HG03439 (cell line): ENCODE measurements around the gene BEST3.

Experiments used
- ATAC-seq: cut with Tn5 transposase; IDR thresholded peaks from one replicate; pipeline ENCODE4 v1.9.1; 2021; ENCODE audit warnings: mild to moderate bottlenecking, moderate library complexity; ENCODE audit not compliant: unreplicated experiment

The BEST3 gene

DNA sequence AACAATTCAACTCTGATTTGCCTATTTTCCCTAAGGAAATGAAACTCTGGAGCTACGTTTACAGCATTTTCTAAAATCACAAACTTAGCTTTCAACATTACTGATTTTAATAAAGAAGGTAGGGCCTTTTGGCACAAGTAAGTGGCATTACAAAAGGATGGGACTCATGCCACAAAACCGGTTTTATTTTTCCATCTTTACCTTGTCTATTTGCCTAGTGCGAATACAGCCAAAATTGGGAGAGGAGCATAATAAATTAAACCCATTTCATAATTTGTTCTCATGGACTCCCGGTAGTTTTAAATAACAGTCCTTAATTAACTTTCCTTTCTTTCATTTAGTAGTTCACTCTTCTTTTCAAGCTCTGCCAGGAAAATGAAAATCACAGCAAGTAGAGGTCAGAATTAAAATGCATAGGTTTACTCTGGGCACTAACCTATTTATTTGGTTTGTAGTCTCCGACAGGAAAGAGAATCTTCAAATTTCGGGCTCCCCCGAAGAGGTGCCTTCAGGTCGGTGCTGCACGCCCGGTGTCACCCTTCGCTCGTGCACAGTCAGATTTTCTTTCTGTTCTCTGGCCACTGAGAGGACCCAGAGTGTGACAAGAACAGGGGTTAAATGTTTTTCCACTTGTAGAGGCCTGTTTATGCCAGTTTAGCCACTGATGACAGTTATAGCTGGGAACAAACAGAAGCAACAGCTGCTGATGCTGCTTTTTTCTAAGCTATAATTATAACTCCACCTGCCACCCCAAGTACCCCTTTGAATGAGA, at the start of gene BEST3:
Gene BEST3, minus strand, starts transcription at position 535 of the 772 bp plus-strand sequence. CDS start 1,505 bp downstream, outside the sequence.
- ATAC-seq, result no peak

DNA sequence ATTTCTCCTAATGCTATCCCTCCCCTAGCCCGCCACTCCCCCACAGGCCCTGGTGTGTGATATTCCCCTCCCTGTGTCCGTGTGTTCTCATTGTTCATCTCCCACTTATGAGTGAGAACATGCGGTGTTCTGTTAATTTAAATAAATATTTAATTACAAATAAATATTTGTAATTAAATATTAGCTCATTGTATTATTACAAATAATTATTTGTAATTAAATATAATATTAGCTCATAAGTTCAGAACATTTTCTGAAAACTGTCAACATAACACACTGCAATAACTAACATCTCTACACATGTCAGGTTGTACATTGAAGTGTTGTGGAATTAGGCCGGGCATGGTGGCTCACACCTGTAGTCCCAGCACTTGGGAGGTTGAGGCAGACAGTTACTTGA, 45.0 kb upstream of the BEST3 start:
- no peak for ATAC-seq

DNA sequence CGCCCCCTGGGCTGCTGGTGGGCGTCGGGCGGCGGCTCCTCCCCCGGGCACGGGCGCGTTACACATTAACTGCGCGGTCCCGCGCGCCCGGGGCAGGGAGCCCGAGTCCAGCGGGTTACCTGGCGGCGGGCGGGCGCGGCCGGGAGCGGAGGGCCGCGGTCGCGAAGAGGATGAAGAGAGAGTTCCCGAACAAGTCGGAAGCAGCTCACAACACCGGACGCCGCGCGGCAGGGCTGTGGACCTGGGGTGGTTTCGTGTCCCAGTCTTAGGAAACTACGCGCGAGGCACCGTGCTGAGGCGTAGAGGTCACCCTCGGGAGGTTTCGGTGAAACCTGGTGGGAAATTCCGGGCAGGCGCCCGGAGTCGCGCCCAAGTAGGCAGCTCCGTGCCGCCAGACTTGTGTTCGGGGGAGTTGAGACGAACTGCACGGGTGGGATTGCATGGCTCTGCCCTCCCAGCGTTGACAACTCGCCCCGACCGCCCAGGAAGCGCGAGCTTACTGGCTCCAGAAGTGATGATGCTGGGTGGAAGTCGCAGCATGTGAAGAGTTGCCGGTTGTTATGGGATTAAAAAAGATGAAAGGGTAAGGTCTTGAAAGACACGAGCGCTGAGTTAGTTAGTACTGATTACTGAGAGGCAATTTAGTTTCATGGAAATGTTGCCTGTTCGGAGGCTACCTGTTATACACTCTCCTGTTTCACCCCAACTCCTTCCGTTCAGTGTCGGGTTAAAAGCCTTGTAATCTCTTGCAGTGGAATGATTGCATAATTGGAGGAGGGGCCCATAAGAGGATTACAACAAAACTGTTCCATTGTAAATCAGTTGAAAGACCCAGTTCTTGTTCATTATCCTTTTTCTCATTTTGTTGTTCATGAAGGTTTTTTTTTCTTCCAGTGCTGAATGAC, 40.4 kb upstream of the BEST3 start:
- peak; percentile 43 for ATAC-seq

DNA sequence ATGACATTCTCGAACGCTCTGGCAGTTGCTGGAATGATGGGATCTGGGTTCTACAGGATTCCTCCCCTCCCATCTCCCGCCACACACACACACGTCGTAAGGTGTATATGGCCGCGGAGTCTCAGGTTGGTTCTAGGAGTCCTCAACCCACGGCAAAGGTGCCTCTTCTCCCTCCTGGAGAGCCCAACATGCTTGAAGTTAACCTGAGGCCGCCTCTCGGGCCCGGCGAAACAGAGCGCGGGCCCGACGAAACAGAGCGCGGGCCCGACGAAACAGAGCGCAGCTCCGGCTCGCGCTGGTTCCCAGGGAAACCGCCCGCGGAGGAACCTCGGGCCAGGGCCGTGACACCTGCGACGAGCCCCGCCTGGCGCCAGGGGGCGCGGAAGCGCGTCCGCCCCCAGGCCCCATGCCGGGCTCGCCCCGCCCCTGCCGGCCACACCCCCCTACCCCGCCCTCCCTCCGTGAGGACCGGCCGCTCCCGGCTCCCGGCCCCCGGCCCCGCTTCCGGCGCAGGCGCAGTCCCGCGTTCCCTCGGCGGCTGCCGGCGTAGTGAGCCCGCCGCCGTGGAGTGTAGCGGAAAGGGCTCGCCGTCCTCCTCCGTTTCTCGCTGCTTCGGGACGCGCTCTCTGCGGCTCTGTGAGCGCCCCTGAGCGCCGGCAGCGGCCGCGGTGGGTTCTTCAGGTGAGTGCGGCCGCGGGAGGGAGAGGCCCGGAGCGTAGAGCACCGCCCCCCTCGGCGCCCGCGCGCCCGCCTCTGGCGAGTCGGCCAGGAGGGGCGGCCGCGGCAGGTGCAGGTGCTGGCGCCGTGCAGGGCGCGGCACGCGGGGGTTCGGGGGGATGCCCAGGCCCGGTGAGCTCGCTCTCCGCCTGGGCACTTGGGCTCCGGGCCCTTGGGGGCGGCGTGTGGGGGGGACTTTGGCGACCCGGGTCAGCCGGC, 39.5 kb upstream of the BEST3 start, which contains the start of gene RAB3IP:
Gene RAB3IP, plus strand, starts transcription at position 510 of the 936 bp plus-strand sequence. CDS start 16,549 bp downstream, outside the sequence.
- ATAC-seq, result peak; percentile 83

DNA sequence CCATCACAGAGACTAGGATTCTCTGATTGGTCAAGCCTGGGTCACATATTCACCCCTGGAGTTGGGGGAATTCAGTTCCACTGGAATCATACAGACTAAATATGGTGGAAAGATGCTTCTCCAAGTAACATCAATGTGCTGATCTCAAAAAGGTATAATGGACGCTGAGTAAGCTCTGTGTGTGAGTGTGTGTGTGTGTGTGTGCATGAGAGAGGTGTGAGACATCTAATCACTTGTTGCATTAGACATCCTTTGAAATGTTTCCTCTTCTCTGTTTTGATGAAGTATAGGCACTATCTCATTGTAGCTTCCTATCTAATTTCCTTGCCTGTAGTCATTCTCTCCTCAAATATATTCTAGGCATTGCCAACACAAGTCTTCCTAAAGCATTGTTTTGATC, 34.5 kb upstream of the BEST3 start:
- ATAC-seq, result no peak

DNA sequence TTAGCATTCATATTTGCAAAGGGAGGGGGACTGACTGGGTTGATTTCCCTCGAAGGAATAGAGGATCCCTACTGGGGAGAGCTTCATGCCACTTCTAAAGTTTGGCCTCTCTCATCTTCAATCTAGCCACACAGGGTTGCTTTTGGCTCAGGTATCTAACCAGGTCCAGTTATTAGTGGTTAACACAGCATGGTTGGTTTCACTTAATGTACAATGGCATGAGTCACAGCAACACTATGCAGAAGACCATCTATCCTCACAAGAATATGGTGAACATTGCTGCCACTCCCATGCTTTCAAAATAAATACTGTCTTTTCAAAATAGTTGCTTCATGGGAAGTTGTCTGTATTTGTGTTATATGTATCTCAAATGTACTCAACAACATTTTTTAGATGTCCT, 33.0 kb upstream of the BEST3 start:
- no peak for ATAC-seq

DNA sequence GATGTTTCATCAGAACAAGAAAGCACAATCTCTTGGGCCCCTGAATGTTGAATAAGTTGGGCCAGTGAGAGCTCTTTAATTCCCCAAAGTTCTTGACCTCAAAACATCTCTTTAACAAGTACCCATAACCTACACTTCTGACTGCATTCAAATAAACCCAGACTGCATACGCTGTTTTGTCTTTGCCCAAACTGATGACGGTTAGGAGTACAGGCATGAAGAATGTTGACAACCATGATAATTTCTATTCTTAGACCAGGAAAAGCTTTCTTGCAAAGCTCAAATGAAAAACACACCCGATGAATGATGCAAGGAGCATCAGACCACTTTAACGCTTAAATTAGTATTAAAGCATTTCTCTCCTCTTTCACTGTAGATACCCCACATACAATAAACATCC, 27.8 kb upstream of the BEST3 start:
- ATAC-seq, result no peak

DNA sequence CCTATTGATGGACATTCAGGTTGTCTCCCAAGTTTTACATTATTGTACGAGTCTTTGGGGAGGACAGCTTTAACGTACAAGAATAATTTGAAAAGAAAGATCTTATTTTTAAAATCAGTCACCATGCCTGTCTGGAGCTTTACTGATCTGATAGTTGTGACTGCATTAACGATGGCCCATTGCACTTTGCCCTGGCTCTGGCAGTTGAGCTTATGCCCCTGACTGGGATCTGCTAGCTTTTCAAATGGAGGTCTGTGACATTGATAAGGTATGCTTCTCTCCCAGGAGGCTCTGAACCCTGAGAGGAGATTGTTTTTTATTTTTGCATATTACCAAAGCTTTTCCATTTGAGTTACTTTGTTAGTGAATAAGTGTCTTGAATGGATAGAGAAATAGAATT, 21.6 kb upstream of the BEST3 start:
- ATAC-seq, result no peak

DNA sequence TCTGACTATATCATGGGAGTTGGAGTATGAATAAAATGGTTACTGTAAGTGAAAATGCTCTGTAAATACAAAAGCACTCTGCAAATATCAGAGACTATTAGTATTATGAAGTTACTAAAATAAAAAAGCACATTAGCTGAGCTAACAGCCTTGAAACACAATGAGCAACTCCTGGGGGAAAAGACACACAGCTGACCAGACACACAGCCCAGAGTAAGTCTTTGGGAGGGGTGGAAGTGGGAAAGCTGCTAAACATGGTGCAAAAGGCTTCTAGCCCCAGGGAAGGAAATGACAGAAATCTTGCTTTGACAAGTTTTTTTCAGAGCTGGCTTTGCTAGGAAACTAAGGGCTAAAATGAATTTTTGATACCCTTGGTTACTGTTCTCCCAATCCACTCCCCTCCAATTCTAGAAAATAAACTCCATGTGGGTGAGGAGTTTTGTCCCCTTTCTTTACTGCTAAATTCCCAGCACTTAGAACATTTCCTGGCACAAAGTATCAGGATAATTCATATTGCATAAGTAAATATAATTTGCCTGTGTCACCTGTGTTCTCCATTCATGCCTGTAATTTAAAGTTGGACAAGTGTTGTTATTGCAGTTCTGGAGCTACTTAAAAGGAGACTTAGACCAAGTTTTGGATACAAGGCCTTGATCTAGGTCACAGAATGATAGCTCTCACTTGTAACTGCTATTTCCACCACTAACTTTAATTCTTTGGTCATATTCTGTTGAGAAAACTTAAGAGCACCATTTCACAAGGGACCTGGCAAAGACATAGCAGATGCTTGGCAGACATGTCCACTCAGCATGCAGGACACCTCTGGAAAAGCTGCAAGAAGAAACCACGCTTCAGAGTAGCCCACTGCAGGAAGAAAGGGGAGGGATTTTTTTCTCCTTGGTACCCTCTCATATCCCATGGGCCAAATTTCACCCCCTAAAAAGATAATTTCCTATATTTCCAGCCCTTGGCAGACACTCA, 20.5 kb upstream of the BEST3 start:
- ATAC-seq, result no peak

DNA sequence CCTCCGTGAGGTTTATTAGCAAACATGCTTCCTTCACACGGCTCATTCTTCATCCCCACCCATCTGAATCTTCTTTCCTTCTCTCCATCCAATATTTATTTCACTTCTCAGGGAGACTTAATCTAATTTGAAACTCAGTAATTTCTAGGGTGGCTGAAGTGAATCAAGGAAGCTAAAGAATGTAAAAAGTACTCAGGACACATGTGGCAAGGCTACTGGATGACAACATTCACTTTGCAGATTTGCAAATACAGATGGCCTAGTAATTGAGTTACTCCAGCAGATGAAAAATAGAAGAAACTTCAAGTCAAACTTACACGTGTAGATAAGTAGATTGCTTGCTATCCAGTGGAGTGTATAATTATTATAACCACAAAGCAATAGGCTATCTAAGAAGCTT, 15.4 kb upstream of the BEST3 start:
- no peak for ATAC-seq

DNA sequence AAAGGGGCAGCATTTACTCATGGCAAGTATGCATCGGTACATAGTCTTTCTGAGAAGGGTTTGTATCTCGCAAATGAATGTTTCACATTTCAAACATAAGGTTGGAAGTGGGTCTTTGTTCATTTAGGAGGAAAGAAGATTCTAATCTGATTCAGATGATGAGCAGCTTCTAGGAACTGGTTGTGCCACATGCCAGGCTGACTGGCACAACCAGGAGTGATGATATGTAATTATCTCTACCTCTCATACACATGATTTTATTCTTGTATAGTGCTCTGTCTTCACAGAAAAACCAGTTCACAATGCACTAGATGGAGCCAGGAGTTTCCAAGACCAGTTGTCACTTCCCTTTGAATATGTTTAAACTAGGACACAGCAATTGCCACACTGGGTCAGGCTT, 13.7 kb upstream of the BEST3 start:
- ATAC-seq, result no peak

DNA sequence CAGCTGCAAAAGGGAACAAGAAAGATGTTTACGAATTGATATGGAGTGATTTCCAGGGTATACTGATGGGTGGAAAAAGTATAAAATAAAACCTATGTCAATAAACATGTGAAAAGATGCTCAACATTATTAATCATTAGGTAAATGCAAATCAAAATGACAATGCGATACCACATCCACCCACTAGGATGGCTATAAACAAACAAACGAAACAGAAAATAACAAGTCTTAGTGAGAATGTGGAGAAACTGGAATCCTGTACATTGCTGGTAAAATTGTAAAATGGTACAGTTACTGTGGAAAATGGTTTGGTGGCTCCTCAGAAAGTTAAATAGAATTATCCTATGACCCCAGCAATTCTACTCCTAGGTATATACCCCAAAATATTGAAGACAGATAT, 9.5 kb upstream of the BEST3 start:
- ATAC-seq, result no peak

DNA sequence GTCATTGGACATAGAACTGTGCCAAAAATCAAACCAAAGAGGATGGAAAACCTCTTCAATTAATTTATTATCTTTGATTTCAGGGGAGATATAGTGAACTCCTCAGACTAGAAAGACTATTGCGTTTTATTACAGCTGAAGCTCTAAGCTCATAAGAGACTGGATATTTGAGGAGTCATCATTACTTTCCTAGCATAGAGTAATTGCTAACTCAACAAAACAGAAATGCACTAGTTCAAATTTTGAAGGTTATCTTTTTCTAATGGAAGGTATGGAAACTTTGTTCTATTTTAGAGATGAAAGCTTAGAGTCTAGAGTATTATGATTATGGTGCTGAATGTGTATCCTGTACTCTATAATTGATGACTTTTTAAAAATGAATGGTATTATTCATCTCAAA, 5.3 kb upstream of the BEST3 start:
- ATAC-seq, result no peak

DNA sequence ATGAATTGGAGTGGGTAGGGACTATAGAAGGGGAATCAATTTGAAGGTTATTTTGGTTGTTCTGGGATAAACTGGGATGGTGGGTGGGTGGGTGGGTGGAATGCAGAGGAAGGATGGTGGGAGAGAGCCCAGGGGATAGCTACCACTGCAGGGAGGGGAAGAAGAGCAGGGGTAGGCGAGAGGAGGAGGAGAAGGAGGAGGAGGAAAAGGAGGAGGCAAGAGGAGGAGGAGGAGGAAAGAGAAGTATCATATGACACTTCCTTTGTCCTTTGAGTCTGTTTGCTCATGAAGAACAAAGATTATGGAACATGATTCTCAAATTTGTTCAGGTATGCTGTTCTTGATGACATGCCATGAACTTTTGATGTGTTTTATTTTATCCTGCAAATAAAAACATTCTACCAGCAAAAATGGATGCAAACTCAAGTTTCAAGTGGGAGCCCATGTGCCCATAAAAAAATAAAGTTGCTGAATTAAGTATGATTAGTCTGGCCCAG, 4.1 kb upstream of the BEST3 start:
- no peak for ATAC-seq

DNA sequence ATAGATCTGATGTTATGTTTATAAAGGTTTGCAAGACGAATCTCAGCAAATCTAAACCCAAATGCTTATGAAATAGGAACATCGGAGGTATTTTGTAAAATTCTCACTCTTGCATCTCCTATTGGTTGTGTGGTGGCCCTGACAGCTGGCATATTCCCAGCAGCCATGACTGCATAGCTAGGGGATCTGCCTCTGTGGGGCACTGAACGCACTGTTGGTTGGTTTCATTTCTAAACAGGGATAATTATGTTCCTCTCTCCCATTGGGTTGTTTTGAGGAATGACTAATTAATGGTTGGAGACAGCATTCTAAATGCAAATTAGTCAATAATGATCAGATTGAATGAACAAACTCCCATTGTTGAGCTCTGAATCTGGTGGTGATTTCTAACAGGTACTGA, 2.7 kb upstream of the BEST3 start:
- ATAC-seq, result no peak

DNA sequence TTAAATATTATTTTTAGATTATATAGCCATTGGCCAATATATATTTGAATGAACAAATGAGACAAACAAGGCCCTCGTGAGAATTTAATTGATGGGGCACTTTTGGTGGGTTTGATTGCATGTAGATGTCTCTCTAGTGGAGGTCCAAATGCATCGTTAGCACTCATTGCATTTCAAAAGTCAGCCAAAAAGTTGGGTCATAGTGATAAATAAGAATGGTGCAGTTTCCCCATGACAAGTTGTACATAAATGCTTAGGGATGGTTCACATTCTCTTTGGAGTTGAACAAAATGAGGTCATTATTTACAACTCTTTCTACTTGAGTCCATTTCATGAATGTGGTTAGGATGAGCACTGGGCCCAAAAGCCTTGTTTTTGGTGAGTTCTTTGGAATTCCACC, 1.0 kb downstream of the BEST3 start:
- no peak for ATAC-seq

DNA sequence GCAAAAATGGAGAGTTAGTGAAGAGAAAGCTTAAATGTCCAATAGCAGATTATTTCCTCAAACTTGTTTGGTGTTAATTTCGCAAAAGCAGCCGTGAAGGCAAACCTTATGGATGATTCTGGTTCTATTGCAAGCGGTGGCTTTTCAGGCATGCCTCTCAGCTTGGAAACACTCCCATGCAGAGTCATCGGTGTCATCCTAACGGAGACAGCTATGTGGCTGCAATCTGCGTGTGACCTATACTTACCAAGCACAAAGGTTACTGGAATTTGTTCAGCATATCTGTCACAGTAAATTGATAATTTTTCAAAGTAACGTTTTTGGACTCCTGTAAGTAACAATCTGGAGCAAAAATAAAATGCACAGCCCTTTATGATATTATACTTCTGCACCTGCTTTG, 5.0 kb downstream of the BEST3 start:
- ATAC-seq, result no peak

DNA sequence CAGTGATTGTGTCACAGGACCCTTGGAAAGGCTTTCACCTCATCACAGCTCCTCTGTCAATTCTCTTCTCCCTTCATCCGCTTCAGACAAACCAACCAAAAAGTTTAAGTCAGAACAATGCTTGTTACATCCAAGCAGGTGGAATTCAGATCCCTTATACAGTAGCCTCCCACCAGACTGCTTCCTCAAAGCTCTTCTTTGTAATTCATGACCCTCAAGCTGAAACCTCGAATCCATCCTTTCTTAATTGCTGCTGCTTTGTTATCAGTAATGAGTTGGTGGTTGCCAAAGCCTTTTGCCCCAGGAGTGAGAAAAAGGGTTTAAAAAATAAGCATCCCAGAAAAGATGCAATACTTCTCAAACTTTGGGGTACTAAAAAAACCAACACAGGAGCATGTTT, 9.5 kb downstream of the BEST3 start:
- ATAC-seq, result no peak
